Parathyroid adenoma (tissue), 2 donors: ENCODE measurements around the gene XPNPEP1.

ENCODE experiments used
- H2AFZ ChIP-seq: fragments of 300-600 bp; sonication (generic); one replicate; pipeline ENCODE4 v1.7.0; 2017; ENCODE audit warnings: antibody characterized with exemption, mild to moderate bottlenecking
- H3K27ac ChIP-seq: fragments of 300-600 bp; sonication (generic); one replicate; pipeline ENCODE4 v1.7.0; 2017
- H3K27me3 ChIP-seq: fragments of 300-600 bp; sonication (generic); one replicate; pipeline ENCODE4 v1.7.0; 2017; ENCODE audit warnings: low read length; ENCODE audit not compliant: control insufficient read depth, insufficient read depth
- H3K36me3 ChIP-seq: fragments of 300-600 bp; sonication (generic); one replicate; pipeline ENCODE4 v1.7.0; 2017; ENCODE audit warnings: low read length; ENCODE audit not compliant: control insufficient read depth, insufficient read depth
- H3K4me1 ChIP-seq: fragments of 300-600 bp; sonication (generic); one replicate; pipeline ENCODE4 v1.7.0; 2017; ENCODE audit warnings: control low read depth
- H3K4me2 ChIP-seq: fragments of 300-600 bp; sonication (generic); one replicate; pipeline ENCODE4 v1.7.0; 2017; ENCODE audit warnings: low read length
- H3K4me3 ChIP-seq: fragments of 300-600 bp; sonication (generic); one replicate; pipeline ENCODE4 v1.7.0; 2017; ENCODE audit warnings: low read depth, low read length
- H3K79me2 ChIP-seq: fragments of 300-600 bp; sonication (generic); one replicate; pipeline ENCODE4 v1.7.0; 2017; ENCODE audit warnings: control low read depth
- H3K9ac ChIP-seq: fragments of 300-600 bp; sonication (generic); one replicate; pipeline ENCODE4 v1.7.0; 2017; ENCODE audit warnings: mild to moderate bottlenecking
- H3K9me3 ChIP-seq: fragments of 300-600 bp; sonication (generic); one replicate; pipeline ENCODE4 v1.7.0; 2017; ENCODE audit warnings: low read length; ENCODE audit not compliant: control insufficient read depth
- CTCF ChIP-seq: fragments of 300-600 bp; sonication (generic); IDR thresholded peaks from one replicate; pipeline ENCODE4 v1.7.0; 2017; ENCODE audit warnings: antibody characterized with exemption, mild to moderate bottlenecking
- donor health status: primary hyperparathyroidism.

XPNPEP1 gene

GRCh38 chr10:109939315-109939961 lies 16.1 kb upstream of the XPNPEP1 start:
- Histone ChIP-seq H2AFZ (no peak overlapping the region), H3K9me3 (no peaks in the 10 kb centered on the region), H3K27me3 (no peaks in the 10 kb centered on the region), H3K9ac (no peak overlapping the region), H3K36me3 (no peaks in the 10 kb centered on the region), H3K4me3 (no peak overlapping the region), H3K79me2 (no peaks in the 10 kb centered on the region), H3K27ac (no peak overlapping the region), H3K4me2 (no peak overlapping the region), H3K4me1 (no peaks in the 10 kb centered on the region)
- TF ChIP-seq CTCF: no peak

- Histone ChIP-seq H3K36me3 (no peaks in the 10 kb centered on the region), H3K9me3 (no peaks in the 10 kb centered on the region), H3K27ac (no peak overlapping the region), H2AFZ (no peak overlapping the region), H3K9ac (no peak overlapping the region), H3K79me2 (no peaks in the 10 kb centered on the region), H3K27me3 (no peaks in the 10 kb centered on the region), H3K4me1 (no peaks in the 10 kb centered on the region), H3K4me3 (no peak overlapping the region), H3K4me2 (no peak overlapping the region)
- TF ChIP-seq CTCF: no peak
Measured at GRCh38 chr10:109937460-109938065, 14.3 kb upstream of the XPNPEP1 start.

- H3K79me2 ChIP-seq: no peaks in the 10 kb centered on the region
- H2AFZ ChIP-seq: no peak overlapping the region
- no peak overlapping the region for H3K4me2 ChIP-seq
- H3K27ac ChIP-seq: no peak overlapping the region
- H3K4me1 ChIP-seq: no peaks in the 10 kb centered on the region
- no peak overlapping the region for H3K4me3 ChIP-seq
- H3K36me3 ChIP-seq: no peaks in the 10 kb centered on the region
- no peaks in the 10 kb centered on the region for H3K27me3 ChIP-seq
- TF ChIP-seq CTCF: no peak
- no peak overlapping the region for H3K9ac ChIP-seq
- no peaks in the 10 kb centered on the region for H3K9me3 ChIP-seq
Measured at GRCh38 chr10:109934958-109935793, 11.9 kb upstream of the XPNPEP1 start.

- Histone ChIP-seq H3K9me3 (no peaks in the 10 kb centered on the region), H3K27ac (no peak overlapping the region), H2AFZ (no peak overlapping the region), H3K4me3 (no peak overlapping the region), H3K9ac (no peak overlapping the region), H3K27me3 (no peaks in the 10 kb centered on the region), H3K4me1 (no peaks in the 10 kb centered on the region), H3K36me3 (no peaks in the 10 kb centered on the region), H3K79me2 (no peaks in the 10 kb centered on the region), H3K4me2 (no peak overlapping the region)
- no peak for TF ChIP-seq CTCF
Measured at GRCh38 chr10:109933984-109934565, 10.8 kb upstream of the XPNPEP1 start.
